ENCODE results near the gene DAZ4. TPM values are rescaled to one million over a fixed set of nuclear protein-coding genes. Genes with fewer than 3 reads are reported as not detected.
"Not testable (repeated sequence)": the region's sequence is repeated elsewhere in the genome, so short reads cannot be mapped to it uniquely, and the experiment has no call there.

DAZ4 gene
- not detected for total RNA-seq

- H3K27ac ChIP-seq; DNase-seq; in situ Hi-C loops (cut with MboI; ENCODE audit: low pct_ligation_motif_present in 1 of 4, low pct_unique_long_range_greater_than_20kb in 1 of 4, low sequenced_read_pairs in 3 of 4); H3K27me3 ChIP-seq; intact Hi-C loops (cut with DNase I; ENCODE audit: low total_unique reads); H3K4me1 ChIP-seq; H3K4me3 ChIP-seq; H3K9me3 ChIP-seq; H3K36me3 ChIP-seq: not testable (repeated sequence)
- WGBS, 2 donors (ENCODE audit: low coverage in 1 of 2): no CpG with 5 or more reads among the region's 23 CpGs
Observed at GRCh38 chrY:24833619-24834018, at the start of gene DAZ4. DAZ4 (plus strand) TSS chrY:24833919; CDS start chrY:24834127, 208 bp downstream.

- WGBS, 2 donors (ENCODE audit: low coverage in 1 of 2): no CpG with 5 or more reads among the region's 23 CpGs
- intact Hi-C loops (cut with DNase I; ENCODE audit: low total_unique reads); H3K9me3 ChIP-seq; H3K27ac ChIP-seq; in situ Hi-C loops (cut with MboI; ENCODE audit: low pct_ligation_motif_present in 1 of 4, low pct_unique_long_range_greater_than_20kb in 1 of 4, low sequenced_read_pairs in 3 of 4); H3K4me3 ChIP-seq; H3K27me3 ChIP-seq; H3K36me3 ChIP-seq; H3K4me1 ChIP-seq; DNase-seq: not testable (repeated sequence)
Observed at GRCh38 chrY:24813293-24813692, 20.4 kb upstream of the DAZ4 start, which contains the start of gene DAZ3. DAZ3 (minus strand) TSS chrY:24813393; CDS start chrY:24813185, 208 bp downstream.

- H3K4me3 ChIP-seq; H3K4me1 ChIP-seq; H3K27me3 ChIP-seq; H3K9me3 ChIP-seq; in situ Hi-C loops (cut with MboI; ENCODE audit: low pct_ligation_motif_present in 1 of 4, low pct_unique_long_range_greater_than_20kb in 1 of 4, low sequenced_read_pairs in 3 of 4); H3K27ac ChIP-seq; intact Hi-C loops (cut with DNase I; ENCODE audit: low total_unique reads); DNase-seq; H3K36me3 ChIP-seq: not testable (repeated sequence)
- WGBS, 2 donors (ENCODE audit: low coverage in 1 of 2): no CpG with 5 or more reads among the region's 3 CpGs
Observed at GRCh38 chrY:24821836-24822235, 11.9 kb upstream of the DAZ4 start.

GRCh38 chrY:24824184-24824879 is 9.4 kb upstream of the DAZ4 start:
- intact Hi-C loops (cut with DNase I; ENCODE audit: low total_unique reads); H3K4me3 ChIP-seq; H3K4me1 ChIP-seq; H3K27ac ChIP-seq; H3K36me3 ChIP-seq; DNase-seq; in situ Hi-C loops (cut with MboI; ENCODE audit: low pct_ligation_motif_present in 1 of 4, low pct_unique_long_range_greater_than_20kb in 1 of 4, low sequenced_read_pairs in 3 of 4); H3K27me3 ChIP-seq; H3K9me3 ChIP-seq: not testable (repeated sequence)
- WGBS, 2 donors (ENCODE audit: low coverage in 1 of 2): no CpG with 5 or more reads among the region's 4 CpGs

- WGBS, 2 donors (ENCODE audit: low coverage in 1 of 2): no CpG with 5 or more reads among the region's 4 CpGs
- H3K4me3 ChIP-seq; H3K9me3 ChIP-seq; H3K27me3 ChIP-seq; H3K36me3 ChIP-seq; in situ Hi-C loops (cut with MboI; ENCODE audit: low pct_ligation_motif_present in 1 of 4, low pct_unique_long_range_greater_than_20kb in 1 of 4, low sequenced_read_pairs in 3 of 4); intact Hi-C loops (cut with DNase I; ENCODE audit: low total_unique reads); H3K4me1 ChIP-seq; H3K27ac ChIP-seq; DNase-seq: not testable (repeated sequence)
Observed at GRCh38 chrY:24825069-24825468, 8.7 kb upstream of the DAZ4 start.

Other genes starting within 250 kb of the DAZ4 start
- gene BPY2B, start 215.9 kb upstream of the DAZ4 start, total RNA-seq: not detected
- gene DAZ3, start 20.5 kb upstream of the DAZ4 start, total RNA-seq: not detected
- gene BPY2C, start 218.2 kb downstream of the DAZ4 start, total RNA-seq: not detected